A549 treated with dexamethasone at 1 μM for 4 hours (cell line): ENCODE data around the gene SLC15A2. TPM values are rescaled to one million over a fixed set of nuclear protein-coding genes. Genes with fewer than 3 reads are reported as not detected.

Source experiments
- total RNA-seq: library from RNA; stranded (reverse); fragments of 200-300 nt; extraction: Qiagen RNA extraction; gene quantifications from 5 replicates; pipeline ENCODE4 v1.2.3, GENCODE V29; 2022

The SLC15A2 gene
- total RNA-seq: 0.11 to 0.21 TPM (median 0.19 TPM) in 4 of 5 replicates, not detected in the other

GRCh38 chr3:121894301-121894990 lies at the start of gene SLC15A2:
Gene SLC15A2, plus strand, starts transcription at chr3:121894401. Its CDS starts 76 bp downstream, at chr3:121894477.

Other genes with a start within 250 kb of the SLC15A2 start
- 0.08 to 0.15 TPM (median 0.11 TPM) in 4 of 5 replicates, not detected in the other for gene HCLS1, start 233.5 kb upstream of the SLC15A2 start, total RNA-seq
- gene GOLGB1, start 144.7 kb upstream of the SLC15A2 start, total RNA-seq: 13.5 to 18.0 TPM (median 15.6 TPM) in 5 replicates
- 9.0 to 10.4 TPM (median 9.6 TPM) in 5 replicates for gene IQCB1, start 59.3 kb upstream of the SLC15A2 start, total RNA-seq
- 1.4 to 1.9 TPM (median 1.8 TPM) in 5 replicates for gene EAF2, start 59.2 kb upstream of the SLC15A2 start, total RNA-seq
- gene ILDR1, start 127.8 kb downstream of the SLC15A2 start, total RNA-seq: not detected in 5 replicates
- 0.12 TPM in 1 of 5 replicates, not detected in the others for gene CD86, start 161.0 kb downstream of the SLC15A2 start, total RNA-seq